T47D (cell line): ENCODE results near the gene KLHL1.

Experiments used
- DNase-seq, 2 experiments: peaks; one replicate each; pipeline versions ENCODE4 v3.0.0 to v3.0.0-alpha.2; 2011 to 2012; ENCODE audit warnings: low read depth in 1 of 2, low spot score in 1 of 2
- JUND ChIP-seq: IDR thresholded peaks from 2 replicates; pipeline ENCODE4 v1.6.1; 2012; ENCODE audit warnings: low read depth
- in situ Hi-C: cut with HindIII; loops from 2 replicates; pipeline ENCODE4 v1.10.0; 2016; ENCODE audit warnings: low sequenced_read_pairs, low pct_unique_long_range_greater_than_20kb

Gene KLHL1

GRCh38 chr13:69683921-69684686 lies 424.1 kb downstream of the KLHL1 start:
- no peak for TF ChIP-seq JUND
- in situ Hi-C loops: no loop called here
- no peak for DNase-seq

GRCh38 chr13:69681722-69682121 lies 426.5 kb downstream of the KLHL1 start:
- no peak for DNase-seq
- in situ Hi-C loops: no loop called here
- no peak for TF ChIP-seq JUND

GRCh38 chr13:69677343-69677742 lies 430.9 kb downstream of the KLHL1 start:
- TF ChIP-seq JUND: no peak
- DNase-seq: no peak
- in situ Hi-C loops: no loop called here

GRCh38 chr13:69676286-69676685 lies 432.0 kb downstream of the KLHL1 start:
- no peak for TF ChIP-seq JUND
- in situ Hi-C loops: no loop called here

GRCh38 chr13:69660155-69660554 lies 448.1 kb downstream of the KLHL1 start:
- in situ Hi-C loops: no loop called here
- no peak for TF ChIP-seq JUND
- no peak for DNase-seq

More at GRCh38 chr13:69676286-69676685, 432.0 kb downstream of the KLHL1 start:
- no peak for DNase-seq

GRCh38 chr13:69657676-69658075 lies 450.6 kb downstream of the KLHL1 start:
- TF ChIP-seq JUND: no peak
- in situ Hi-C loops: no loop called here

GRCh38 chr13:69654392-69654791 lies 453.9 kb downstream of the KLHL1 start:
- in situ Hi-C loops: no loop called here
- no peak for TF ChIP-seq JUND
- DNase-seq: no peak

More at GRCh38 chr13:69657676-69658075, 450.6 kb downstream of the KLHL1 start:
- no peak for DNase-seq
